ENCODE measurements around the gene SERPINA6.

GRCh38 chr14:94291159-94291905 is 31.8 kb downstream of the SERPINA6 start:
- TF ChIP-seq POLR2AphosphoS5 (IDR thresholded peaks at IDR 0.05; ENCODE audit: low read depth, low read length) (no peak), TAF1 (IDR thresholded peaks at IDR 0.05; ENCODE audit: borderline replicate concordance, insufficient read depth, low read length) (no peak), REST (IDR thresholded peaks at IDR 0.05; ENCODE audit: insufficient read depth in 1 of 2, low read depth in 2 of 2, low read length in 2 of 2) (no peak), SIN3A (IDR thresholded peaks at IDR 0.05; ENCODE audit: borderline replicate concordance, insufficient read depth, low read length) (no peak), FOXP2 (optimal IDR thresholded peaks at IDR 0.05; ENCODE audit: borderline replicate concordance, extremely low read depth, extremely low read length, insufficient read depth) (no peak)

Measured in PFSK-1 (cell line).